ENCODE measurements around the gene ASIC4. TPM values are rescaled to one million over a fixed set of nuclear protein-coding genes. Genes with fewer than 3 reads are reported as not detected.

The ASIC4 gene
- polyA plus RNA-seq, 3 donors: not detected

- Histone ChIP-seq H4K20me1 (ENCODE audit: insufficient read depth, low read length) (no peaks in the 10 kb centered on the region), H3K4me2 (replicated peaks; ENCODE audit: extremely low read depth, low read length, poor library complexity, severe bottlenecking) (no peak overlapping the region), H2AFZ (ENCODE audit: insufficient read depth, low read depth, low read length, poor library complexity, severe bottlenecking) (no peak overlapping the region), H3K9ac (ENCODE audit: insufficient read depth, low read length, poor library complexity, severe bottlenecking) (no peak overlapping the region), H3K4me1 (ENCODE audit: control insufficient read depth in 1 of 2, insufficient read depth in 2 of 2, low read length in 2 of 2) (peaks cover 28 to 40% of the 10 kb centered on the region in 2 donors), H3K27me3 (ENCODE audit: control insufficient read depth in 2 of 2, insufficient read depth in 2 of 2, low read length in 2 of 2) (peaks cover 31 to 53% of the 10 kb centered on the region in 2 donors), H3K27ac (ENCODE audit: low read depth in 1 of 2, low read length in 2 of 2) (no peak overlapping the region), H3K4me3 (replicated peaks in 1 of 3; ENCODE audit: low read depth in 2 of 3, low read length in 3 of 3) (no peak overlapping the region), H3K36me3 (replicated peaks in 1 of 2; ENCODE audit: control insufficient read depth in 1 of 2, insufficient read depth in 2 of 2, low read length in 2 of 2) (no peaks in the 10 kb centered on the region), H3K79me2 (ENCODE audit: insufficient read depth, low read length) (peaks cover 10% of the 10 kb centered on the region), H3K9me3 (replicated peaks in 1 of 2; ENCODE audit: control insufficient read depth in 1 of 2, insufficient read depth in 1 of 2, low read length in 2 of 2) (peaks cover 2 to 10% of the 10 kb centered on the region in 2 donors)
- intact Hi-C loops (cut with micrococcal nuclease): loop anchor here (5.0 to 10.0 kb wide), 5 partner anchors 32 to 330 kb away; partner anchors contain the start of genes DNPEP (in 2 of the 2), STK11IP (in 2 of the 2) and NHEJ1 (in 1 of the 2)
- peaks cover 0 to 5% of the 10 kb centered on the region in 2 donors for H3K36me3 Mint-ChIP-seq
- peaks cover 0 to 22% (median 1%) of the 10 kb centered on the region in 7 donors for H3K9me3 Mint-ChIP-seq
- peaks cover 53 to 68% (median 56%) of the 10 kb centered on the region in 3 donors for H3K27me3 Mint-ChIP-seq (ENCODE audit: low read depth in 3 of 3)
- peaks cover 35% of the 10 kb centered on the region for H3K4me1 Mint-ChIP-seq
- 24% methylated on average over 5 of the region's 10 CpGs for WGBS (ENCODE audit: insufficient coverage)
- no peak for TF ChIP-seq CTCF (IDR thresholded peaks at IDR 0.05)
- no peak for DNase-seq
- H3K27ac Mint-ChIP-seq: peak overlapping the region in 1 of 7 donors; percentile 8
- peak overlapping the region in 1 of 2 donors; percentile 66 for H3K4me3 Mint-ChIP-seq
Observed at GRCh38 chr2:219494952-219495530, 19.2 kb upstream of the ASIC4 start.

- WGBS (ENCODE audit: insufficient coverage): 57% methylated on average over 8 of the region's 14 CpGs
- H2AFZ ChIP-seq (ENCODE audit: insufficient read depth, low read depth, low read length, poor library complexity, severe bottlenecking): no peak overlapping the region
- Mint-ChIP-seq H3K27ac (no peak overlapping the region), H3K27me3 (ENCODE audit: low read depth in 3 of 3) (peaks cover 53 to 64% (median 53%) of the 10 kb centered on the region in 3 donors), H3K4me1 (peaks cover 38% of the 10 kb centered on the region), H3K36me3 (peaks cover 0 to 5% of the 10 kb centered on the region in 2 donors), H3K9me3 (peaks cover 0 to 22% (median 1%) of the 10 kb centered on the region in 7 donors), H3K4me3 (peak overlapping the region in 1 of 2 donors; percentile 59)
- peak; percentile 41 to 74 (median 61) for DNase-seq
- peaks cover 28 to 43% of the 10 kb centered on the region in 2 donors for H3K4me1 ChIP-seq (ENCODE audit: control insufficient read depth in 1 of 2, insufficient read depth in 2 of 2, low read length in 2 of 2)
- peaks cover 11% of the 10 kb centered on the region for H3K79me2 ChIP-seq (ENCODE audit: insufficient read depth, low read length)
- H3K4me3 ChIP-seq (replicated peaks in 1 of 3; ENCODE audit: low read depth in 2 of 3, low read length in 3 of 3): no peak overlapping the region
- H3K27ac ChIP-seq (ENCODE audit: low read depth in 1 of 2, low read length in 2 of 2): no peak overlapping the region
- H3K9ac ChIP-seq (ENCODE audit: insufficient read depth, low read length, poor library complexity, severe bottlenecking): no peak overlapping the region
- peak; percentile 54 for TF ChIP-seq CTCF (IDR thresholded peaks at IDR 0.05)
- no peak overlapping the region for H3K4me2 ChIP-seq (replicated peaks; ENCODE audit: extremely low read depth, low read length, poor library complexity, severe bottlenecking)
- H3K27me3 ChIP-seq (ENCODE audit: control insufficient read depth in 2 of 2, insufficient read depth in 2 of 2, low read length in 2 of 2): peaks cover 31 to 53% of the 10 kb centered on the region in 2 donors
- intact Hi-C loops (cut with micrococcal nuclease): loop anchor here (5.0 to 10.0 kb wide), 4 partner anchors 37 to 331 kb away; partner anchors contain the start of genes DNPEP (in 2 of the 2), STK11IP (in 2 of the 2) and NHEJ1 (in 1 of the 2)
- H3K9me3 ChIP-seq (replicated peaks in 1 of 2; ENCODE audit: control insufficient read depth in 1 of 2, insufficient read depth in 1 of 2, low read length in 2 of 2): peaks cover 2 to 10% of the 10 kb centered on the region in 2 donors
- no peaks in the 10 kb centered on the region for H3K36me3 ChIP-seq (replicated peaks in 1 of 2; ENCODE audit: control insufficient read depth in 1 of 2, insufficient read depth in 2 of 2, low read length in 2 of 2)
- no peaks in the 10 kb centered on the region for H4K20me1 ChIP-seq (ENCODE audit: insufficient read depth, low read length)
Observed at GRCh38 chr2:219495531-219496122, 18.7 kb upstream of the ASIC4 start.
